ENCODE measurements around the gene CSF3R. TPM values are rescaled to one million over a fixed set of nuclear protein-coding genes. Genes with fewer than 3 reads are reported as not detected.

The CSF3R gene
- polyA plus RNA-seq, 1 of the 3 experiments (the other 2 are of a cell fraction): not detected

- no peaks in the 10 kb centered on the region for H3K27me3 ChIP-seq (ENCODE audit: insufficient read depth)
- ChIA-PET POLR2A (no interaction called here), CTCF (interaction anchor here (1.4 kb wide), 1 partner anchor 50 kb away, joined by 5 read pairs; no protein-coding TSS in a partner anchor)
- no peaks in the 10 kb centered on the region for H4K20me1 ChIP-seq (ENCODE audit: insufficient read depth)
- H3K36me3 ChIP-seq (replicated peaks in 1 of 2; ENCODE audit: control insufficient read depth in 1 of 2, insufficient read depth in 2 of 2, low read length in 1 of 2): peaks cover 2 to 8% of the 10 kb centered on the region in 2 experiments
- no peak overlapping the region for H3K4me3 ChIP-seq (ENCODE audit: low read depth in 2 of 2, low read length in 1 of 2)
- peaks cover 15% of the 10 kb centered on the region for H3K79me2 ChIP-seq (ENCODE audit: insufficient read depth)
- 83% methylated on average over 4 of the region's 12 CpGs for WGBS (ENCODE audit: low lambda C conversion rate)
- H3K9ac ChIP-seq: no peak overlapping the region
- DNase-seq: no peak
- TF ChIP-seq FOXJ3 (CRISPR knock-in tag; IDR thresholded peaks at IDR 0.05): no peak
- no peak for TF ChIP-seq CHD2 (IDR thresholded peaks at IDR 0.05; ENCODE audit: low read length, partially characterized antibody)
- TF ChIP-seq GABPA (IDR thresholded peaks at IDR 0.05; ENCODE audit: low read depth): no peak
- TF ChIP-seq USF1 (IDR thresholded peaks at IDR 0.05; ENCODE audit: borderline replicate concordance, low read depth): no peak
- TF ChIP-seq GATA2 (CRISPR knock-in tag; IDR thresholded peaks at IDR 0.05): no peak
- TF ChIP-seq MXI1 (IDR thresholded peaks at IDR 0.05; ENCODE audit: low read depth, low read length): no peak
- TF ChIP-seq ZBTB33 (IDR thresholded peaks at IDR 0.05; ENCODE audit: borderline replicate concordance, low read depth): no peak
- no peak for TF ChIP-seq SIN3A (IDR thresholded peaks at IDR 0.05; ENCODE audit: borderline replicate concordance, low read depth, low read length)
- no peak for TF ChIP-seq EZH2phosphoT487 (IDR thresholded peaks at IDR 0.05; ENCODE audit: borderline replicate concordance, low read depth)
- TF ChIP-seq TEAD4 (IDR thresholded peaks at IDR 0.05; ENCODE audit: borderline replicate concordance, insufficient read depth): no peak
- TF ChIP-seq PBX3 (IDR thresholded peaks at IDR 0.05): no peak
- no peak for TF ChIP-seq YY1 (IDR thresholded peaks at IDR 0.05; ENCODE audit: low read depth)
- no peak for TF ChIP-seq USF2 (IDR thresholded peaks at IDR 0.05; ENCODE audit: borderline replicate concordance, low read depth, low read length)
- no peak for TF ChIP-seq RCOR1 (IDR thresholded peaks at IDR 0.05; ENCODE audit: low read length)
- no peak for TF ChIP-seq RFX5 (IDR thresholded peaks at IDR 0.05; ENCODE audit: low read length)
- no peak overlapping the region for H3K4me2 ChIP-seq
- no peak overlapping the region for H3K27ac ChIP-seq (ENCODE audit: low read depth in 2 of 2, low read length in 1 of 2)
- no peaks in the 10 kb centered on the region for H3K9me3 ChIP-seq
- H2AFZ ChIP-seq (ENCODE audit: low read depth): no peak overlapping the region
- H3F3A ChIP-seq (replicated peaks; ENCODE audit: insufficient read depth): peaks cover 3% of the 10 kb centered on the region
- no peaks in the 10 kb centered on the region for H3K9me2 ChIP-seq
- peaks cover 0 to 10% of the 10 kb centered on the region in 2 experiments; a peak in 2 of 4 replicates for H3K4me1 ChIP-seq (ENCODE audit: control insufficient read depth in 1 of 2, insufficient read depth in 2 of 2, low read depth in 1 of 2, low read length in 1 of 2)
Observed at GRCh38 chr1:36466370-36467026, 16.2 kb downstream of the CSF3R start.
